NCI-H1436 (cell line): ENCODE data around the gene BCL2.

Source experiments
- DNase-seq: peaks from one replicate; lab custom pipeline; 2025; lab: John Stamatoyannopoulos, UW

Gene BCL2

GRCh38 chr18:63107171-63107845 lies 212.3 kb downstream of the BCL2 start:
- DNase-seq, result peak; percentile 28

DNA sequence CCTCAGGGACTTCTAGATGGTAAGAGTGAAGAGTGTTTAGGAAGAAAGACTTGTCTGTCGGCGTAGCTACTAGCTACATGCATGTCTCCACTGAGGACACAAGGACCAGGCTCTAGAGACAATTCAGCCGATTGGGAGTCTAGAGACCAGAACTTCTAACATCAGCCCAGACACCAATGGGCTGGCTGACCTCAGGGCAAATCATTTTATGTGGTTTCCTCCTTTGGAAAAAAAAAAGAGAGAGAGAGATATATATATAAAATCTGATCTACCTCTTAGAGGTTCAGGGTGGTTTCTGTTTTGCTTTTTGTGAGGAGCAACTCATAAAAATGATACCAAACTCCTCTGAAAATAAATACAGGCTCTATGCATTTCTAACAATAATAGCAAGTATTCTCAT lies 212.8 kb downstream of the BCL2 start:
- no peak for DNase-seq

DNA sequence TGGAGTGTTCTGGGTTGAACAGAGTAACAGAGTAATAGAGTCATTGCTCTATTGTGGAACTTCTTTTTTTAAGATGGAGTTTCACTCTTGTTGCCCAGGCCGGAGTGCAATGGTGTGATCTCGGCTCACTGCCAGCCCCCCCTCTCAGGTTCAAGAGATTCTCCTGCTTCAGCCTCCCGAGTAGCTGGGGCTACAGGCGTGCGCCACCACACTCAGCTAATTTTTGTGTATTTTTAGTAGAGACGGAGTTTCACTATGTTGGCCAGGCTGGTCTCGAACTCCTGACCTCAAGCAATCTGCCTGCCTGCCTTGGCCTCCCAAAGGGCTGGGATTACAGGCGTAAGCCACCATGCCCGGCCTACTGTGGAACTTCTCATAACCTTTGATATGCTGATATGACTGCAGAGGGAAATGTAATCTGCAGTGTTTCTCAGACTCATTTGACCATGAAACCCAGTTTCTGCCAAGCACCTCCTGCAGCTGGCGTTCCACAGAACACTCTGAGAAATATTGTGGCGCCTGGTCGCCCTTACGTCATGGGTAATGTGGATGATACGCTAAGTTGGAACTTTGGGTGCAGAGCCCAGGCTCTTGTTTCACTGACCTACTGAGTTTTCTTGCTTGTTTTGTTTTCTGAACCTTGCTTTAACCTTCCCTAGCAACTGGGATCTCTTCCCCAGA lies 213.8 kb downstream of the BCL2 start:
- DNase-seq, result no peak

DNA sequence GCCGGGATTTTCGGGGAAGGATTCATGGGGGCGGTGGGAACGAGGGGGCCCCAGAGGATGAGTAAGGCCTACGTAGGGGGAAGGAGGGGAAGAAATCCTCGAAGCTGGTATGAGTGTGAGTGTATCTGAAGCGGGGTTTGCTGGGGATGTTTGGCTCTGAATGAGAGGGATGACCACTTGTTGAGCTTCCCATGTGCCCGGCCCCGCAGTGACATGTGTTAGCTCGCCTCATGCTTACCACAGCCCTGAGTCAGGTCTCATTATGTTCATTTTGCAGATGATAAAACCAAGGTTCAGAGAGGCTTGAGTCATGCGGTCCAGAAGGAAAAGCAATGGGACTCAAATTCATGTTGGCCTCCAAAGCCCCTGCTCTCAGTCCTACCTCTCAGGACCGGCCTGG lies 214.7 kb downstream of the BCL2 start:
- DNase-seq, result no peak

GRCh38 chr18:63102941-63103744 lies 216.4 kb downstream of the BCL2 start:
- DNase-seq, result no peak

DNA sequence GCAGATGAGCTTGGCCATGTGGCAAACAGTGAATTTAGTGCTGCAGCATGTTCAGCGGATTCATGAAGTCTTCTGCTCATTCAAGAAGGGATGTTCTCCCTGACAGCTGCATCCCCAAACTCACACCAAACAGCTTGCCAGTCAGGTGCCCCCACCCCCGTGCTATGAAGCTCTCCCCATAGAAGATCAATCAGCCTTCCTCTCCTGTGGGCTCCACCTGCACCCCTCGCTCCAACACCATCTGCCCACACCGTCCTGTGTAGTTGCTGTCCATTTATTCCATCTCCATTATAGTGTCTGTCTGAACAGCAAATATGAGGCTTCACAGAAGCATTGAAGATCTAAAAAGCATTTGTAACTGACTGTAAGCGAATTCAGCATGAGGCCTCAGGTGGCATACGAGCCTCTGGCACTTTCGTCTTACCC lies 218.9 kb downstream of the BCL2 start:
- no peak for DNase-seq

GRCh38 chr18:63099848-63100629 lies 219.5 kb downstream of the BCL2 start:
- DNase-seq, result no peak

DNA sequence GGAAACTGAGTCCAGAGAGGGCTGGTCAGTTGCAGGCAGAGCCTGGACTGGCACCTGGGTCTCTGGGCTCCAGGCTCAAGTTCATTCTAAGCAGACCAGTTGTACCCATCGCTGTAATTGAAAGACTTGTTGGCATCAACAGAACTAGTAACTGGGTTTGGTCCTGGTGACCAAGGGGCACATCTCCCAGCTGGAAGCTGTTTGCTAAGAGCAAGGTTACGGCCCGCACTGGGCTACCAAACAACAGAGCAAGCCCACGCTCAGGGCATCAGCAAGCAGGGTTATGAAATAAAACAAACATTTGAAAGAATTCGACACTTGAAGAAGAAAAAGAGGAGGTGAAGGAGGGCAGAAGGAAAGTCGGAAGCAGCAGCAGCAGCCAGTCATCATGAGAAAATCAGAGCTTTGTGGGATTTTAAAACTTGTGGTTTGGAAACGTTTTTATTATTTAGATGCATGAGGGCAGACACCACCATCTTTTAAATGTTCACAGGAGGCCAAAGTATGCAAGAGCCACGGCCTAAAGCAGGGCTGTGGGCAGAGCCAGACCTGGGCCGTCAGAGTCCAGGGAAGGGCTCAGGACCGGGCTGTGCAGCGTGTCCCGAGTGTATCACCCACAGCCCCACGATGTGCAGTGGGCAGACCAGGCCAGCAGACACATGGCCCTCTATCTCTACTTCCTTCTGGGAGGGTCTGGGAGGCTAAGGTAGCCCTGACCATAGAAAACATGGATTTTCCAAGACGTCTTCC lies 220.3 kb downstream of the BCL2 start:
- no peak for DNase-seq

- DNase-seq, result no peak
Observed at GRCh38 chr18:63098018-63098981, 221.3 kb downstream of the BCL2 start.

DNA sequence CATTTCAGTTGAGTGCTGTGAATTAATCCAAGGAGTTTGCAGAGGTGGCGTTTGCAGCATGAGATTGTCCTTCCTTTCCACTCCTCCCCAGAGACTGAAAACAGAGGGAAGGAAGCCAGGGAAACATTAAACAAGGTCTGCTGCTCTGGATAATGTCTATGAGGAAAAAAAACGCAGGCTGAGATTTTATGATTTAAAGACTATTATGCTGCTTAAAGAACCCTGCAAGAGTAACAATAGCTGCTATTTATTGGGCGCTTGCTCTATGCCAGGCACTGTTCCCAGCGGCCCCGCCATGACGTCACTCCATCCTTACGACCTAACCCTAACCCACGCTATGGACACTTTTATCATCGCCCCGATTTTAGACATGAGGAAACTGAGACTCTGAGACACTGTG lies 222.4 kb downstream of the BCL2 start:
- DNase-seq, result no peak

GRCh38 chr18:63096327-63096874 lies 223.2 kb downstream of the BCL2 start:
- no peak for DNase-seq

DNA sequence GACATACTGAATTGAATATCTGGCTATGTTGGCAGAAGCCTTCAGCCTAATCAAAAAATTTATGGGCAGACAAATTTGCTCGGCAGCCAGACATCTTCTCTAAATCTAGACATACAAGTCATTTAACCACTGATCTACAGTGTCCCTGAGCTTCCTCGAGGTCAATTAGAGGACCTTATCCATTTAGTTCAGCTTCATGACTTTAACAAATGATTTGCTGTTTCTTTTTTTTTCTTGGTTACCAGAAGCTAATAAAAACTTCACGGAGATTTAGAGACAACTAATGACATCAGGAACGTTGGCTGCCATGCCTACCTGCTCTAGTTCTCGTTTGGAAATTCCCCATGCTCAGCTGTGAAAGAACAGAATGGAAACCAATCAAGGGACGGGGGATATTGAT lies 223.8 kb downstream of the BCL2 start:
- no peak for DNase-seq

DNA sequence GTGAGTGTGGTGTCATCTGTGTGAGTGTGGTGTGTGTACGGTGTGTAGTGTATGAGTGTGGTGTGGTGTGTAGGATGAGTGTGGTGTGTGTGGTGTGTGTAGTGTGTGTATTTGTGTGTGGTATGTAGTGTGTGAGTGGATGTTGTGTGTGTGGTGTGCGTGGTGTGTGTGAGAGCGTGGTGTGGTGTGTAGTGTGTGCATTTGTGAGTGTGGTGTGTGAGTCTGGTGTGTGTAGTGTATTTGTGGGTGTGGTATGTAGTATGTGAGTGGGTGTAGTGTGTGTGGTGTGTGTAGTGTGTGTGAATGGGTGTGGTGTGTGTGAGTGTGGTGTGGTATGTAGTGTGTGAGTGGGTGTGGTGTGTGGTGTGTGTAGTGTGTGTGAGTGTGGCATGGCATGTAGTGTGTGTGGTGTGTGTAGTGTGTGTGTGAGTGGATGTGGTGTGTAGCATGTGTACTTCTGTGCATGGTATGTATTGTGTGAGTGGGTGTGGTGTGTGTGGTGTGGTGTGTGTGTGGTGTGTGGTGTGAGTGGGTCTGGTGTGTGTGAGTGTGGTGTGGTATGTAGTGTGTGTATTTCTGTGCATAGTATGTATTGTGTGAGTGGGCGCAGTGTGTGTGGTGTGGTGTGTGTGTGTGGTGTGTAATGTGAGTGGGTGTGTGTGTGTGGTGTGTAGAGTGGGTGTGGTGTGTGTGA lies 227.8 kb downstream of the BCL2 start:
- no peak for DNase-seq

GRCh38 chr18:63090334-63090733 lies 229.2 kb downstream of the BCL2 start:
- no peak for DNase-seq

DNA sequence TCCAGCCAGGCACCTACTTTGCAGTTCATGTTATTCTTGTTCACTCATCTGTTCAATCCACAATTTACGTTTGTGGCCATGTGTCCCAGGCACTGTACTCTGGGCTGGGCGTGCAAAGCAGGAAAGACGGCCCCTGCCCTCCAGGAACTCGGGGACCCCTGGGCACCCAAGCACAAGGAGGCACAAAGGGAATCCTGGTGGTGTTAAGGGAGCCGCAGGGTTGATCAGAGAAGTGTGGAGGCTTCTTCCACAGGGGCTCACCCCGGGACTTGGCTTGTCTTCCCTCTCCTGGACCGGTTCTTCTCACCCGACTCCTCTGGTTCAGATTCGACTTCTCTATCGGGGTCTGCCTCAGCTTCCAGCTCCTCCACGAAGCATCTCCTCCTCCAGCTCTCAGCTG lies 230.5 kb downstream of the BCL2 start:
- no peak for DNase-seq

- no peak for DNase-seq
Observed at GRCh38 chr18:63088262-63088661, 231.3 kb downstream of the BCL2 start.

- no peak for DNase-seq
Observed at GRCh38 chr18:63087421-63088230, 231.9 kb downstream of the BCL2 start.

GRCh38 chr18:63085611-63086010 lies 234.0 kb downstream of the BCL2 start:
- no peak for DNase-seq

DNA sequence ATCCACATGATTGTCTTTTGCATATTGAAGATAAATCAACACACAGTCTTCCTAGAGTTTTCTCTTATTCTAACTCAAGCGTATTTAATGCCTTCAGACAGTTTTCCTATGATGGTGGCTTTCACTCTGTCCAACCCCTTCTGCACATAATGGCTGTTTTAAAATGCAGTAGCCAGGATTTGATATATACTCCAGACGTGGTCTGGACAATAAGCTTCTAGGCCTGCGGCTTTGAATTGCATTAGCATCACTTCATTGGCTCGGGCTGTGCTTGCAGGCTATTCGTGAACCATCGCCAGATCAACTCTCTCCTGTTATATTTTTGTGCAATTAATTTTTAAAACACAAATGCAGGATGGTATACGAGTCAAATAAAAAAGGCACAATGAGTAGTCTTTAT lies 235.3 kb downstream of the BCL2 start:
- no peak for DNase-seq
